HG02571 (cell line): ENCODE results near the gene TREH.

Experiments
- ATAC-seq: cut with Tn5 transposase; IDR thresholded peaks from one replicate; pipeline ENCODE4 v1.9.1; 2021; ENCODE audit warnings: mild to moderate bottlenecking, moderate library complexity; ENCODE audit not compliant: unreplicated experiment

TREH gene

DNA sequence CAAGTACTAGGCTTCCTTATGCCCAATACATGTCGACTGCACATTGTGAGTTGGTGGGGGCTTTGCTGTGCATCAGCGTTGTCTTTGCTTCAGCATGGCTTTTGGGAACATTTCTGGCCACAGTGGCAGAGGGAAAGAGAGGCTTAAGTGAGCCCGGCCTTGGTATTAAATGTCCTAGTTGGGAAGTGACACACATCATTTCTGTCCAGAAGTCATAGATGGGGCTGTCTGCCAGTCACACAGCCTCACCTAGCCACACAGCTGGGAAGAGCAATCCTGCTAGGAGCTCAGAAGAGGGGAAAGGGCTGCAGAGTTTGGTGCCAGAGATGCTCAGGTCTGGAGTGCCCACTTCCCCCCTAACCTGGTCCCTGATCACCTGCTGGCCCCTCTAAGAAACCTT, 27.6 kb downstream of the TREH start:
- ATAC-seq: no peak

DNA sequence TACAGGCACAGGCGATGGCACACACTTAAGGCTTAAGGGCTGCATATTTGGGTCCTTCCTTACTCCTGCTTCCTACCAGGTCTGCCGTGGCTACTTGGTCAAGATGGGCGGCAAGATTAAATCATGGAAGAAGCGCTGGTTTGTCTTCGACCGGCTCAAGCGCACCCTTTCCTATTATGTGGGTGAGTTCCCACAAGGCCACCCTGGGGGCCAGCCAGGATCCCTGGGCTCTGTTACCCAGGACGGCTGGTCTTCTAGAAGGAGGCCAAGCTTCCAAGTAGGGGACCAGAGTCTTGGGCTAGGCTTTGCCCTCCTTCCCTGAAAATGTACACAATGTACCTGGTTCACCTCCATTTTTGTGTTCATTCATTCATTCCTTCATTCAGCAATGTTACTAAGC, 29.1 kb downstream of the TREH start:
- ATAC-seq: no peak

DNA sequence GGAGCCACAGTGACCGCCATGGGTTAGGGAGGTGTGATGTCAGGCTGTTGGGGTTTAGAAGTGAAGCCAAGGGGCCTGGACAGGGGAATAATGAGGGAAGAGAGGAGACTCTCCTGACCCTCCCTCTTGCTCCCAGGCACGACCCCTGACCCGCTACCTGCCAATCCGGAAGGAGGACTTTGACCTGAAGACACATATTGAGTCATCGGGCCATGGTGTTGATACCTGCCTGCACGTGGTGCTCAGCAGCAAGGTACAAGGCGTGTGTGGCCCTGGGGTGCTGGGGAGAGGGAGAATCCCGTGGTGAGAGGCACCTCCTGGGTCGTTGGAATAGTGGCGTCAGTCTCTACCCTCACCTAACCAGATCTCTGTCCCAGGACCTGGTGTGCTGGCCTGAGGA, 29.5 kb downstream of the TREH start:
- ATAC-seq: no peak

DNA sequence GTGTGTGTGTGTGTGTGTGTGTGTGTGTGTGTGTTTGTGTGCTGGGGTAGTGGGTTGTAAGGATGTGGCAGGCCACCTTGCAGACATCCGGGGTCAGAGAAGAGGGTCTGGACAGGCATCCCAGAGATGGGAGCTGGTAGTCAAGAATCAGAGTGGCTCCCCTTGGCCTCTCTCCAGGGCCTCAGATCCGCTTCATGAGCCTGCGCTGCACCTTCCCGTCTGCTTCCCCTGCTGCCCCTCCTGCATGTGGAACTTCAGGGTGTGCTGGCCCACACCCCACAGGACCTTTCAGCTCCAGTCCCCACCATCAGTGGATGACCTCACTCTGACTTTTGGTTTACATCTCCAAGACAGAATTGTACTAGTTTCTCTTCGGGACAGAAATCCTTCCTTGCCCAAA, 31.2 kb downstream of the TREH start:
- no peak for ATAC-seq

DNA sequence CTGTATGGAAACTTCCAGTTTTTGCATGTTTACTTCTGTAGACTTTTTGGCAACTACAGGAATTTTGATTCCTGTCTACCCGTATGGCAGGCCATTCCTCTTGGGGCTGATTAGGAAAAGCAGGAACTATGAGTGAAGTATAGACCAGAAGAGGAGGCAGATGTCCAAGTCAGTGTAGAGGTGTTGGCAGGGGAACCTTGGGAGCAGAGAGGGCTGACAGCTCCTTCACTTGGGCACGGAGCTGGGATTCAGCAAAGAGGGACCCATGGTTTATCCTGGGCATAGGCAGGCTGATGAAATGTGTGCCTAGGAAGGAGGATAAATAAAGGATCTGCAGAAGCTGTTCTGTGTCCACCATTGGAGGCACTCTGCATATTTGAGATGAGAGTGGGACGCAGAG, 33.1 kb downstream of the TREH start:
- ATAC-seq: no peak

DNA sequence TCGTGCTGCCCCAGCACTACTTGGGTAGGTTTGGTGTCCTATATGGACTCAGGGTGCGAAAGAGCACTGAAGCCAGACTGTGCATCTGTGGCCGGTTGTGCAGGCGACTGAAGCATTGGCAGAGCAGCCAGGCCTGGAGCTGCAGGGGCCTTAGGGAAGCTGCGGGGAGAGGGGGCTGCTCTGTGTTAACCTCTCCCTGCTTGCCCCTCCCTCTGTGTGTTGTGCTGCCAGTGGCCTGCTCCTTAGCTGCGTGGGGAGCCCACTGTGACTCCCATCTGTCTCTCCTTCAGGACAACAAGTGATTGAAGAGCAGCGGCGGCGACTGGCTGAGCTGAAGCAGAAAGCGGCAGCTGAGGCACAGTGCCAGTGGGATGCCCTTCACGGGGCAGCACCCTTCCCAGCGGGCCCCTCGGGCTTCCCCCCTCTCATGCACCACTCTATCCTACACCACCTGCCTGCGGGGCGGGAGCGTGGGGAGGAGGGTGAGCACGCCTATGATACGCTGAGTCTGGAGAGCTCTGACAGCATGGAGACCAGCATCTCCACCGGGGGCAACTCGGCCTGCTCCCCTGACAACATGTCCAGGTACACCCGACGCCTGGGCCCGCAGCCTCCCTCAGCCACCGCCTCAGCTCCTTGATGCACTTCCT, 34.3 kb downstream of the TREH start:
- ATAC-seq: no peak

DNA sequence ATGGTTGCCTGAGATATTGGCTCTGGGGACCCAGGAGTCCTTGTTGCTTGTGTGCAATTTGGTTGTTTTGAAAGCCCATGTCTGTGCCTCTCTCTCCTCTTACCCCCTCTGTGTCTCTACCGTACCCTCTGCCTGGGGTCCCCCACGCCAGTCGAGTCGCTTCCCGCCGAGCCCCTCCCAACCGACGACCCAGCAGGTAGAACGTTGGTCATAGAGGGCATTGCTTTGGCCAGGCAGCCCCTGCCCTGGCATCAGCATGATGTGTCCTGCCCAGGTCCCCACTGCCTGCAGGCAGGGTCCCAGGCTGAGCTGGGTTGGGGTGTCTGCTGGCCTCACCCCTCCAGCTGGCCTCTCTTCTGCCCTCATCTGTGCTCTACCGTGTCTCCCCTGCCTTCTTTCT, 35.0 kb downstream of the TREH start:
- ATAC-seq: no peak

DNA sequence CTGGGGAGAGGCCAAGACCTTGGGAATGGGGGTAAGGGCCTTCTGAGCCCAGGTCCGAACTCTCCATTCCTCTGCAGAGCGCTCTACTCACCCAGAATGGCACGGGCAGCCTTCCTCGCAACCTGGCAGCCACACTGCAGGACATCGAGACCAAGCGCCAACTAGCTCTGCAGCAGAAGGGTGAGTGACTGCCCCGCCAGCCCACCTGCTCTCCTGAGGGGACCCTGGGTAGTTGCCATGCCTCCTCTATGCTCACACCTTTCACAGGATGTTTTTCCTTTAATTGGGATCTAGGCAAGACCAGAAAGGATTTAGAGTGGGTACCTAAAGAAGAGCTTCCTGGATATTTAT, 35.5 kb downstream of the TREH start:
- no peak for ATAC-seq

DNA sequence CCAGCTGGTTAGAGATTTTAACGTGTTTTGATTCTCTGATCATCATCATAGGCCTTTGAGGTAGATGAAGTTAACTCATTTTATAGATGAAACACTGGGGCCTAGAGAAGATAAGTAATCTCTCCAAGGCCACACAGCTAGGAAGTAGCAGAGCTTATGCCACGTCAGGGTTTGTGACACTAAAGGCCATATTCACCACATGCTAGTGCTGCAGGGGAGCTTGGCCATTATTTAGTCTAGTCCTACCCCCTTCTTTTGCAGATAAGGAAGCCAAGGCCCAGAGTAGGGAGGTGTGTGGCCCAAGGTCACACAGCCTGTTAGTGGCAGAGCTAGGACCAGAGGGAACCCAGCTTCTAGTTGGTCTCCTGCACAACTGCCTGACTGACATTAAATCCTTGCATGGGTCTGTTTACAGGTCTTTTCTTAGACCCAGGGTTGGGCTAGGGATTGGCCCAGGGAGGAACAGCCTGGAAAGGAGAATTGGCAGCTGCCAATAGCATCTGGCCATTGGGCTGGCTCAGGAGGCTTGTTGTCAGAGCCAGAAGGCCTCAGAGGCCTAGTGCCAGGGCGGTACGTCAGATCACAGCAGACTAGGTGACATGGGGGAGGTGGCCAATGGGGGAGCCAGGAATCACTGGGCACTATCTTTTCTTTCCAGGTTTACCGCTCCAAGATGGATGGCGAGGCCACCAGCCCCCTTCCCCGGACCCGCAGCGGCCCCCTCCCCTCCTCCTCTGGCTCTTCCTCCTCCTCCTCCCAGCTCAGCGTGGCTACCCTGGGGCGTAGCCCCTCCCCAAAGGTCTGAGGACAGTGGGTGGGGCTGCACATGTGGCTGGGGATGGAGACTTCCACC, 36.1 kb downstream of the TREH start:
- ATAC-seq: no peak

DNA sequence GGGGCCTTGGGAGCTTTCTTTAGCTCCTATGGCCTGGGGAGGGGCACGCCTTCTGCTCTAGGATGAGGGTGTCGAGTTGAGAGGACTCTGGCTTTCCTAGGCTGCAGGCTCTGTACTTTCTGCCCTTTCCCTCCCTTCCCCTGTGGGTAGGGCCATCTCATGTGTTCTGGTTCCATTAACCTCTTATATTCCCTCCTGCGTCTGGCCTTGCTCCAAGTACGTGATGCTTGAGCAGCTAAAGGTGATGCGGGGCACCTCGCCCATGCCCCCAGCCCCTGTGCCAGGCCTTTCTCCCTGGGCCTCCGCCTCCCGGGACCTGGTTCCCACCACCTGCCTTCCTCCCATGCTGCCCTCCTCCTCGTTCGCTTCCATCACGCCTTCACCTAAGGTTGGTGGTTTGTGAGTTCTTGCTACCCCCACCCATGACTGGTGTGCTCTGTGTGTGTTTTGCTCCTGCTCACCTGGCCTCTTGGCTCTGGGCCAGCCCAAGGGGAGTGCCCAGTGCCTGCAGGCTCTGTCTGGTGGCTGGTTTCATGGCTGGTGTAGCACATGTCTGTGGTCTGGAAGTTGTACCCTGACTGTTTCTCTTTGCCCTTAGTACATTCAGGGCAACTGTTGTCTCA, 37.9 kb downstream of the TREH start:
- ATAC-seq: no peak

DNA sequence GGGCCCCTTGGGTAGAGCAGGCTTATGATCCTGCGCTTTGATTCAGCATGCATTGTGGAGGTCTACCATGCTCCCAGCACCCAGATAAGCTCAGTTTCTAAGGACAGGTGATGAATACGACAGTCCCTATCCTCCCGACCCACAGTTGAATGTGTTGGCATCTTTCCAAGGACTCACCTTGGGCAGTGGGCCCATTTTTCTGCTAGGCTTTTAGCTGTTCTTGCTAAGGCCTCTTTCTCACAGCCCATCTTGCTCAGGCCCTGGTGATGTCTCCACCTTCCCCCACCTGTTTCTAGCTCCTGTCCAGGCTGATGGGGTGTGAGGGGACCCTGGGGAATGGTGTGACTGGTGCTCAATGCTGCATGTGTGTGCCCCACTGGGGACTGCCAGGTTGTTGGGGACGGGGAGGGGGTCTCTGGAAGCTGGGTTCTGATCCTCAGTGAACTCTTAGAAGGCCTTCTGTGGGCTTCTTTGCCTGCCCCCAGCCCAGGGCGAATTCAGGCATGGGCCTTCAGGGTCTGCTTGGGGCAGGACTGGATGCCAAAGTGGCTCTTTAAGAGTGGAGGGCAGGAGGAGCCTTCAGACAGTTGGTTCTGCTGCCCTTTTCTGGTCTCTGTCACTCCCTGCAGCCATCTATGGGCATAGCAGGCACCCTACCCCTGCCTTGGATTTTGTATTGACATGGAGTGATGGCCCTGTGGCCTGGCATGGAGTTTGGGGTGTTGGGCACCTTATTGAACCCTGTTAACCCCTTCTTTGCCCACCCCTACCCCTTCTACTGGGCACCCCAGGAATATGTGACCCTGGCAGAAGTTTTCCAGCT, 38.9 kb downstream of the TREH start:
- ATAC-seq: no peak

DNA sequence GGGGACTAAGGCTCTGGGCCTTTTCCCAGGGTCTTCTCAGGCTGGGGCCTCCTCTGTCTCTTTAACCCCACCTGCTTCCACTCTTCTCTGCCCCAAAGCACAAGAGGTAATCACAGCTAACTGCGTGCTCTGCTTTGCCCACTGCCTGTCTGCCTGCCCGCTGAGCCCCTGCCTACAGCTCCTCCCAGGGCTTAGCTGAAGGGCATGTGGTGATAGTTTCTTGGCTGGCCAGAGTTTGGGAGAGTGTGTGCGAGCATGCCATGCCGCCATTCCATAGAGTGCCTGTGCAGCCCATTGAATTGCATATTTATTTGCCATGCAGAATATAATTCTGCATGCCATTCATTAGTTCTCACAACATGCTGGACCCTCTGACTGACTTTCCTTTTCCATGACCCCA, 39.6 kb downstream of the TREH start:
- no peak for ATAC-seq

DNA sequence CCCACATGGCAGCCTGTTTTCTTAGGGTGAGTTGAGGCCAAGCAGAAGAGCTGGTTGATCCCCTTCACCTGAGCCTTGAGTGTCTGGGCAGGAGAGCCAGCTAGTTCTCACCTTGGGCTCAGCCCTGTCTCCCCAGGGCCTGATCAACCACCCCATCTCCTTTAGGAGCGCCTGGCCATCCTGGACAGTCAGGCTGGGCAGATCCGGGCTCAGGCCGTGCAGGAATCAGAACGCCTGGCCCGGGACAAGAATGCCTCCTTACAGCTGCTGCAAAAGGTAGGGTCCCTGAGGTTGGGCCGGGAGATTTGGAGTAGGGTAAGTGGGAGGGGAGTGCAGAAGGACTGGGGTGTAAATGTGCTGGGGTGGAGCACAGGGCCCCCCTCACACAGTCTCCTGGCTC, 40.7 kb downstream of the TREH start:
- no peak for ATAC-seq

DNA sequence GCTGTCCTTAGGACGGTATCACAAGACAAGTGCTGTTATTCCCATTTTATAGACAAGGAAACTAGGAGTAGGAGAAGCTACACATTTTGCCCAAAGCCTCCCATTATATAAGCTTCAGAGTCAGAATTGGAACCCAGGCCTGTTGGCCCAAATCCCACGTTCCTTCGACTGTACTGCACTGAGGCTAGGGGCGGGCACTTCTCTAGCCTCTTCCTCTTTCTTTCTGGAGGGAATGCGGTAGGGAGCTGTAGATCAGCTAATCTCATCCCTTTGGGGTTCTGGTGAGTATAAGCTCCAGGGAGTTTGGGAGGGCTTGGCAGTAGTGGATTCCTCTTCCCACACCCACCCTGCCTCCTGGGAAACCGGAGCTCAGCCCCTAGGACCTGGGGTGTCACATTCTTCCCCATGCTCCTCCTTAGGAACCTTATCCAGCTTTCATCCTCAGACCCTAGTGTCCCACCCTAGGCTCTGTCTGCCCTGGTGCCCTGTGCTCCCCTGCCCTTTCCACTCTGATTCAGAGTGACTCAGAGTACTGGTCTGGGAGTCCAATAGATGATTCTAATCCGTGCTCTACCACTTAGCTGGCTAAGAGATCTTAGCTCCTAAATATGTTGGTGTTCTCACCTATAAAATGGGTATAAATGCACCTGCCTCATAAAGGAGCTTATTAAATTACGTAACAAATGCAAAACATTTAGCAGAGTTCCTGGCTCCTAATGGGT, 42.7 kb downstream of the TREH start:
- no peak for ATAC-seq

DNA sequence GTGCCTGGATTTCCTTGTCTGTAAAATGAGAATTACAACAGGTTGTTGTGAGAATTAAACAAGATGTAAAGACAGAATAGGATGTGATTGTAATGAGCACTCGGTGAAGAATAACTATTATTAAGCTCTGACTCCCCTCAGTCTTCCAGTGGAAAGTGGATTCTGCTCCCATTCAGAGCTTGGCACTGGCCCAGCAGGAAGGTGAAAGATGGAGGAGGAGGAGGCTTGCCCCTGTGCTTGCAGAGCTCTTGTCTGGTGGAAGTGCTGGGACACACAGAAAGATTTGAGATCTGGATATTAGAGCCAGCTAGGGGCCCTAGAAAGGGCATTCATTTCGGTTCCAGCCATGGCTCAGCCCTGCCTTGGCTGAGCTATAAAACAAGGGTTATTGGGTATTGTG, 43.8 kb downstream of the TREH start:
- ATAC-seq: no peak

DNA sequence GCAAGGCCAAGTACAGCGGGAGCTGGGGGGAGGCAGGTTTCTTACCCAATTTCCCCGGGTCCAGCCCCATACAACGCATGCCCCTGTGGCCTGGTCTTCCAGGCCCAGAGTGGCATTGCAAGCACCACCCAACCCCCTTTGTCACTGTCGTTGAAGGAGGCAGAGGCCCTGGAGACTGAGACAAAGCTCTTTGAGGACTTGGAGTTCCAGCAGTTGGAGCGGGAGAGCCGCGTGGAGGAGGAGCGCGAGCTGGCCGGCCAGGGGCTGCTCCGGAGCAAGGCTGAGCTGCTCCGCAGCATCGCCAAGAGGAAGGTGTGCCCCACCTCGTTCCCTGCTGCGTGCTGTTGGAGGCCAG, 44.2 kb downstream of the TREH start:
- ATAC-seq: no peak

DNA sequence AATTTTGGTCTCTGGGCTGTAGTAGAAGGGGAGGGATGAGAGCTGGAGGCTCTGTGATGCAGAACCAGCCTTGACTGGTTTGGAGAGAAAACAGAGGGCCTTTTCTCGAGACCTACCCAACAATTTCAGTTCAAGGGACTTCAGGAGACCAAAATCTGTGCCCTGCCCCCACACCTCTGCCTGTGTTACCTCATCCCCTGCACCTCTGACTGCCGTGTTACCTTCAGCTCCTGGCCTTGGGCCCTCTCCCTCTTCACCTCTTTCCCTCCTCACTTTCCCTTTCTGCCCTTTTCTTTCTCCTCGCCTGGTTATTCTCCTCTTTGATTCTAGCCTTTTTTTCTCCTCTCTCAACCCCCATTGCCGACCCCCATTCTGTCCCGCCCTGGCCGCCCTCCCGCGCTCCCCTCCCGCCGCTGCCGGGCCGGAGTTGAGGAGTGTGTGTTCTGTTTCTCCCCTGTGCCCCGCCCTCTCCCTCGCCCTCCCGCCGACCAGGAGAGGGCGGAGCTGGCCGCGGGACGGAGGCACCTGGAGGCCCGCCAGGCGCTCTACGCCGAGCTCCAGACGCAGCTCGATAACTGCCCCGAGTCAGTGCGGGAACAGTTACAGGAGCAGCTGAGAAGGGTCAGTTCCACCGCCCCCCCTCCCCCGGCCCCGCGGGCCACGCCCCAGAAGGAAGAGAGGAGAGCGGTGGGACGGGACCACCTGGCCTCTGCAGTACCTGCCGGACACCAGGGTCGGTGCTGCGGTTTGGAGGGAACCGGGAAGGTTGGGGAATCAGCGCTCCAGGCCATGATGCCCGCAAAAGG, 44.8 kb downstream of the TREH start:
- no peak for ATAC-seq

DNA sequence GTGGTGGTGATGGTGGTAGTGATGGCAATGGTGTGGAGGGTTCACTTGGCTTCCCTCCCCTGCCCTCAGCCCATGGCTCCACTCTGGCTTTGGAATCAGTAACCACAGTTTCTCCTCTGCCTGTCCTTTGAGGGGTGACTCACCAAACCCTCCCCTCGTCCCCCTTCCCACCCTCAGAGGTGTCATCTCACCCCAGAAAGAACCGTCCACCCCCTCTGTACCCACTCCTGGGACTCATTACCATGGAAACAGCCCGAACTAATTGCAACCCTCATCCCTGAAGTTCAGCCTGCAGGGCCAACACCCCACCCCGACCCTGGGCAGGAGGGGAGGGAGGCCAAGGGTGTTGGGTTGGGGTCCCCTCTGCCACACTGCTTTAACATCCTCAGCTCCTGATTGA, 45.5 kb downstream of the TREH start:
- ATAC-seq: no peak

DNA sequence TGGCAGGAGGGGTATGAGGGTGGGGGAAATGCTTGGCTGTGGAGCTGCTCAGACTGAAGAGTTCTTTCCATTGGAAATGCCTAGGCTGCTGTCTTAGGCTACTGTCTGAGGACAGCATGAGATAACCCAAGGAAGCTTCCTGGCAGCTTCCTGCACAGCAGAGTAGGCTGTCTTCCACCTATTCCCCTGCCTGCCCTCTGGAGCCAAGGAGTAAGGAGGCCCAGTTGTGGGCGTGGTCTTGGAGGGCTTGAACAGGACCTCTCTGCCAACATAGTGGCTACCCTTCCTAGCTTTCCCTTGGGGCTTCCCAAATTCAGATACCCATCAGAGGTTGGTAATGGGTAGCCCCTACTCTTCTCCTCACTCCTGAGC, 46.1 kb downstream of the TREH start:
- no peak for ATAC-seq
